ENCODE data around the gene MMP20.

Gene MMP20

DNA sequence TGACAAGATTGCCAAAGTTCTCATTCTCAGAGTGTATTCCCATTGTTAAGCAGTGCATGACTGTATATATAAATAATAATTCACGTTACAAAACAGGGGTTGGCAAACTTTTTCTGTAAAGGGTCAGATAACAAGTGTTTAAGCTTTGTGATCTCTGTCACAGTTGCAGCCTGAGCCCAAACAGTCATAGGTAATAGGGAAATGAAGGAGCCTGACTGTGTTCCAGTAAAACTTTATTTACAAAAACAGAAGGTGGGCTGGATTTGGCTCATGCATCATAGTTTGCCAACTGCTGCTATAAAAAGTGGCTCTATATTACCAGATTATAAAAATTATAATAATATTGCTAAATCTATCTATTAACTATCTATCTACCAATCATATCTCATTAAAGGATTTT, 98.1 kb downstream of the MMP20 start:
- no peak overlapping the region for H3K4me3 ChIP-seq (ENCODE audit: low read length)
- TF ChIP-seq, protein P1, sequence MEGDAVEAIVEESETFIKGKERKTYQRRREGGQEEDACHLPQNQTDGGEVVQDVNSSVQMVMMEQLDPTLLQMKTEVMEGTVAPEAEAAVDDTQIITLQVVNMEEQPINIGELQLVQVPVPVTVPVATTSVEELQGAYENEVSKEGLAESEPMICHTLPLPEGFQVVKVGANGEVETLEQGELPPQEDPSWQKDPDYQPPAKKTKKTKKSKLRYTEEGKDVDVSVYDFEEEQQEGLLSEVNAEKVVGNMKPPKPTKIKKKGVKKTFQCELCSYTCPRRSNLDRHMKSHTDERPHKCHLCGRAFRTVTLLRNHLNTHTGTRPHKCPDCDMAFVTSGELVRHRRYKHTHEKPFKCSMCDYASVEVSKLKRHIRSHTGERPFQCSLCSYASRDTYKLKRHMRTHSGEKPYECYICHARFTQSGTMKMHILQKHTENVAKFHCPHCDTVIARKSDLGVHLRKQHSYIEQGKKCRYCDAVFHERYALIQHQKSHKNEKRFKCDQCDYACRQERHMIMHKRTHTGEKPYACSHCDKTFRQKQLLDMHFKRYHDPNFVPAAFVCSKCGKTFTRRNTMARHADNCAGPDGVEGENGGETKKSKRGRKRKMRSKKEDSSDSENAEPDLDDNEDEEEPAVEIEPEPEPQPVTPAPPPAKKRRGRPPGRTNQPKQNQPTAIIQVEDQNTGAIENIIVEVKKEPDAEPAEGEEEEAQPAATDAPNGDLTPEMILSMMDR (IDR thresholded peaks at IDR 0.05; ENCODE audit: insufficient read depth, low read depth, low read length, missing control alignments) = no peak
- DNase-seq (ENCODE audit: low read depth) = no peak
